ENCODE results near the gene DGKH. TPM values are rescaled to one million over a fixed set of nuclear protein-coding genes. Genes with fewer than 3 reads are reported as not detected.

Gene DGKH
- total and polyA plus RNA-seq, 9 of the 15 experiments (the other 6 are each of a cell fraction or from before 2014, with no cell fraction given) = 0.38 to 4.4 (median 3.1) TPM

DNA sequence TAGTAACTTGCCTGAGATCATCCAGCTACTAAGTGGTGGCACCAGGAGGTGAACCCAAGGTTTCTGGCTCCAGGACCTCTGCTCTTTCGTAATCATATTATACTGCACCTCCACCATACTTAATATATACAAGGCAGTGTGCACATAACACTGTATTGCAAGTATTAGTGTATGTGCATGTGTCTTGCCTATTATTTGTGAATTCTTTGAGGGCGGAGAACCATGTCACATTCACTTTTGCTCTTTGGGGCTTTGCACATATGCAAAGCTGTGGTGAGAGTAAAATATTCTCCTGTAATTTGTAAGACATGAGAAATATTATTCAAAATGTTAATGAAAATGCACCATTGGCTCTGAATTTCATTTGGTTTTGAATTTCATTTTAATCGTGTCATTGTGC lies 78.6 kb downstream of the DGKH start:
- in situ Hi-C loops (cut with MboI) = no loop called here
- intact Hi-C loops (cut with micrococcal nuclease) = no loop called here
- Histone ChIP-seq H3K27me3 (ENCODE audit: control insufficient read depth in 2 of 2, insufficient read depth in 2 of 2, low read length in 2 of 2) (no peaks in the 10 kb centered on the region), H3K4me1 (replicated peaks in 1 of 2; ENCODE audit: control insufficient read depth in 2 of 2, insufficient read depth in 2 of 2, low read length in 2 of 2) (no peaks in the 10 kb centered on the region), H3K36me3 (ENCODE audit: control insufficient read depth, insufficient read depth, low read length) (peaks cover 5% of the 10 kb centered on the region; the same call in 2 of the 3 replicates), H3K4me2 (ENCODE audit: insufficient read depth, low read length) (no peak overlapping the region), H2AFZ (ENCODE audit: low read depth, low read length) (no peak overlapping the region), H3K4me3 (no peak overlapping the region), H3K9me3 (replicated peaks; ENCODE audit: control insufficient read depth, insufficient read depth, low read depth, low read length) (no peaks in the 10 kb centered on the region), H4K20me1 (replicated peaks; ENCODE audit: control insufficient read depth, insufficient read depth, low read length) (no peaks in the 10 kb centered on the region), H3K27ac (ENCODE audit: extremely low read depth, low read depth, low read length) (no peak overlapping the region), H3K9ac (ENCODE audit: insufficient read depth in 1 of 2, low read depth in 2 of 2, low read length in 2 of 2) (no peak overlapping the region), H3K9me1 (ENCODE audit: control insufficient read depth, insufficient read depth, low read length) (no peaks in the 10 kb centered on the region), H3K79me2 (ENCODE audit: control insufficient read depth, insufficient read depth, low read length) (no peaks in the 10 kb centered on the region; the same call in 2 of the 3 replicates)
- DNase-seq (ENCODE audit: extremely low read depth in 1 of 4, low spot score in 3 of 4) = no peak
- WGBS (ENCODE audit: insufficient coverage, low coverage, missing lambda C conversion rate) = 74% methylated on average over 3 of the region's 3 CpGs
- no peak for ATAC-seq
- ChIA-PET POLR2A (no interaction called here), CTCF (ENCODE audit: low intra/inter-chr PET ratio) (no interaction called here)
- no TSS peak for BruUV-seq (replicated peaks)
- FAIRE-seq = no peak
- no peak for TF ChIP-seq FOXA1 (IDR thresholded peaks at IDR 0.05; ENCODE audit: borderline replicate concordance)
- no peak for TF ChIP-seq TRIM28 (IDR thresholded peaks at IDR 0.05)
- no peak for TF ChIP-seq HMG20B (CRISPR knock-in tag; IDR thresholded peaks at IDR 0.05)
- no peak for TF ChIP-seq TRIM24 (IDR thresholded peaks at IDR 0.05)
- TF ChIP-seq, protein P1, sequence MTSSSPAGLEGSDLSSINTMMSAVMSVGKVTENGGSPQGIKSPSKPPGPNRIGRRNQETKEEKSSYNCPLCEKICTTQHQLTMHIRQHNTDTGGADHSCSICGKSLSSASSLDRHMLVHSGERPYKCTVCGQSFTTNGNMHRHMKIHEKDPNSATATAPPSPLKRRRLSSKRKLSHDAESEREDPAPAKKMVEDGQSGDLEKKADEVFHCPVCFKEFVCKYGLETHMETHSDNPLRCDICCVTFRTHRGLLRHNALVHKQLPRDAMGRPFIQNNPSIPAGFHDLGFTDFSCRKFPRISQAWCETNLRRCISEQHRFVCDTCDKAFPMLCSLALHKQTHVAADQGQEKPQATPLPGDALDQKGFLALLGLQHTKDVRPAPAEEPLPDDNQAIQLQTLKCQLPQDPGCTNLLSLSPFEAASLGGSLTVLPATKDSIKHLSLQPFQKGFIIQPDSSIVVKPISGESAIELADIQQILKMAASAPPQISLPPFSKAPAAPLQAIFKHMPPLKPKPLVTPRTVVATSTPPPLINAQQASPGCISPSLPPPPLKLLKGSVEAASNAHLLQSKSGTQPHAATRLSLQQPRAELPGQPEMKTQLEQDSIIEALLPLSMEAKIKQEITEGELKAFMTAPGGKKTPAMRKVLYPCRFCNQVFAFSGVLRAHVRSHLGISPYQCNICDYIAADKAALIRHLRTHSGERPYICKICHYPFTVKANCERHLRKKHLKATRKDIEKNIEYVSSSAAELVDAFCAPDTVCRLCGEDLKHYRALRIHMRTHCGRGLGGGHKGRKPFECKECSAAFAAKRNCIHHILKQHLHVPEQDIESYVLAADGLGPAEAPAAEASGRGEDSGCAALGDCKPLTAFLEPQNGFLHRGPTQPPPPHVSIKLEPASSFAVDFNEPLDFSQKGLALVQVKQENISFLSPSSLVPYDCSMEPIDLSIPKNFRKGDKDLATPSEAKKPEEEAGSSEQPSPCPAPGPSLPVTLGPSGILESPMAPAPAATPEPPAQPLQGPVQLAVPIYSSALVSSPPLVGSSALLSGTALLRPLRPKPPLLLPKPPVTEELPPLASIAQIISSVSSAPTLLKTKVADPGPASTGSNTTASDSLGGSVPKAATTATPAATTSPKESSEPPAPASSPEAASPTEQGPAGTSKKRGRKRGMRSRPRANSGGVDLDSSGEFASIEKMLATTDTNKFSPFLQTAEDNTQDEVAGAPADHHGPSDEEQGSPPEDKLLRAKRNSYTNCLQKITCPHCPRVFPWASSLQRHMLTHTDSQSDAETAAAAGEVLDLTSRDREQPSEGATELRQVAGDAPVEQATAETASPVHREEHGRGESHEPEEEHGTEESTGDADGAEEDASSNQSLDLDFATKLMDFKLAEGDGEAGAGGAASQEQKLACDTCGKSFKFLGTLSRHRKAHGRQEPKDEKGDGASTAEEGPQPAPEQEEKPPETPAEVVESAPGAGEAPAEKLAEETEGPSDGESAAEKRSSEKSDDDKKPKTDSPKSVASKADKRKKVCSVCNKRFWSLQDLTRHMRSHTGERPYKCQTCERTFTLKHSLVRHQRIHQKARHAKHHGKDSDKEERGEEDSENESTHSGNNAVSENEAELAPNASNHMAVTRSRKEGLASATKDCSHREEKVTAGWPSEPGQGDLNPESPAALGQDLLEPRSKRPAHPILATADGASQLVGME (CRISPR knock-in tag; IDR thresholded peaks at IDR 0.05) = no peak
- no peak for TF ChIP-seq STAT5B (CRISPR knock-in tag; IDR thresholded peaks at IDR 0.05)
- TF ChIP-seq, protein P2, sequence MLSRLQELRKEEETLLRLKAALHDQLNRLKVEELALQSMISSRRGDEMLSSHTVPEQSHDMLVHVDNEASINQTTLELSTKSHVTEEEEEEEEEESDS (CRISPR knock-in tag; IDR thresholded peaks at IDR 0.05) = no peak
- no peak for TF ChIP-seq HDAC3 (IDR thresholded peaks at IDR 0.05; ENCODE audit: borderline replicate concordance, partially characterized antibody)

All from K562 (cell line).